SK-N-SH treated with all-trans-retinoic acid at 6 μM for 48 hours (cell line): ENCODE results near the gene MICOS13.

Source experiments
- CSDC2 ChIP-seq: fragments of 250-450 bp; sonication (Bioruptor Pico); IDR thresholded peaks from 2 replicates; pipeline ENCODE4 v1.5.0; 2020; ENCODE audit warnings: mild to moderate bottlenecking, moderate library complexity
- ESRRG ChIP-seq: fragments of 250-450 bp; sonication (Bioruptor Pico); IDR thresholded peaks from 2 replicates; pipeline ENCODE4 v1.6.1; 2021; ENCODE audit warnings: mild to moderate bottlenecking
- OSR1 ChIP-seq: fragments of 250-450 bp; sonication (Bioruptor Pico); IDR thresholded peaks from 2 replicates; pipeline ENCODE4 v1.8.0; 2022; ENCODE audit warnings: moderate library complexity, mild to moderate bottlenecking, inconsistent platforms
- PPARA ChIP-seq: fragments of 250-450 bp; sonication (Bioruptor Pico); IDR thresholded peaks from 2 replicates; pipeline ENCODE4 v1.5.0; 2020; ENCODE audit warnings: mild to moderate bottlenecking, borderline replicate concordance
- RARB ChIP-seq: fragments of 250-450 bp; sonication (Bioruptor Pico); IDR thresholded peaks from 2 replicates; pipeline ENCODE4 v1.8.0; 2021; ENCODE audit warnings: mild to moderate bottlenecking, moderate library complexity
- TCF4 ChIP-seq: fragments of 250-450 bp; sonication (Bioruptor Pico); IDR thresholded peaks from 2 replicates; pipeline ENCODE4 v1.8.0; 2021; ENCODE audit warnings: mild to moderate bottlenecking, moderate library complexity, borderline replicate concordance
- TOX ChIP-seq: fragments of 250-450 bp; sonication (Bioruptor Pico); IDR thresholded peaks from 2 replicates; pipeline ENCODE4 v1.8.0; 2021; ENCODE audit warnings: mild to moderate bottlenecking, moderate library complexity, borderline replicate concordance
- TSHZ2 ChIP-seq: fragments of 250-450 bp; sonication (Bioruptor Pico); IDR thresholded peaks from 2 replicates; pipeline ENCODE4 v1.5.0; 2020; ENCODE audit warnings: mild to moderate bottlenecking, moderate library complexity
- ZC3H10 ChIP-seq: fragments of 250-450 bp; sonication (Bioruptor Pico); IDR thresholded peaks from 2 replicates; pipeline ENCODE4 v1.5.1; 2021; ENCODE audit warnings: mild to moderate bottlenecking, moderate library complexity
- ZFP3 ChIP-seq: fragments of 250-450 bp; sonication (Bioruptor Pico); IDR thresholded peaks from 2 replicates; pipeline ENCODE4 v1.5.0; 2020; ENCODE audit warnings: mild to moderate bottlenecking, moderate library complexity
- ZFP30 ChIP-seq: fragments of 450-650 bp; formaldehyde crosslinking; IDR thresholded peaks from 2 replicates; pipeline ENCODE4 v1.5.0; 2022; ENCODE audit warnings: mild to moderate bottlenecking, moderate library complexity
- TF ChIP-seq, protein P1 (sequence below): fragments of 250-450 bp; sonication (Bioruptor Pico); IDR thresholded peaks from 2 replicates; pipeline ENCODE4 v1.8.0; 2020; ENCODE audit warnings: mild to moderate bottlenecking, moderate library complexity, borderline replicate concordance
- TF ChIP-seq, protein P2 (sequence below): fragments of 250-450 bp; sonication (Bioruptor Pico); IDR thresholded peaks from 2 replicates; pipeline ENCODE4 v1.8.0; 2021; ENCODE audit warnings: low read depth, mild to moderate bottlenecking, moderate library complexity, borderline replicate concordance

GRCh38 chr19:5693195-5694166 lies 13.2 kb upstream of the MICOS13 start:
- TF ChIP-seq ZFP3 (CRISPR knock-in tag) (no peak), OSR1 (CRISPR knock-in tag) (no peak), RARB (CRISPR knock-in tag) (no peak), TCF4 (CRISPR knock-in tag) (no peak), CSDC2 (CRISPR knock-in tag) (no peak), PPARA (no peak), ESRRG (CRISPR knock-in tag) (no peak), TOX (CRISPR knock-in tag) (no peak), TSHZ2 (CRISPR knock-in tag) (no peak), ZC3H10 (CRISPR knock-in tag) (no peak), ZFP30 (no peak)
- TF ChIP-seq, protein P1, sequence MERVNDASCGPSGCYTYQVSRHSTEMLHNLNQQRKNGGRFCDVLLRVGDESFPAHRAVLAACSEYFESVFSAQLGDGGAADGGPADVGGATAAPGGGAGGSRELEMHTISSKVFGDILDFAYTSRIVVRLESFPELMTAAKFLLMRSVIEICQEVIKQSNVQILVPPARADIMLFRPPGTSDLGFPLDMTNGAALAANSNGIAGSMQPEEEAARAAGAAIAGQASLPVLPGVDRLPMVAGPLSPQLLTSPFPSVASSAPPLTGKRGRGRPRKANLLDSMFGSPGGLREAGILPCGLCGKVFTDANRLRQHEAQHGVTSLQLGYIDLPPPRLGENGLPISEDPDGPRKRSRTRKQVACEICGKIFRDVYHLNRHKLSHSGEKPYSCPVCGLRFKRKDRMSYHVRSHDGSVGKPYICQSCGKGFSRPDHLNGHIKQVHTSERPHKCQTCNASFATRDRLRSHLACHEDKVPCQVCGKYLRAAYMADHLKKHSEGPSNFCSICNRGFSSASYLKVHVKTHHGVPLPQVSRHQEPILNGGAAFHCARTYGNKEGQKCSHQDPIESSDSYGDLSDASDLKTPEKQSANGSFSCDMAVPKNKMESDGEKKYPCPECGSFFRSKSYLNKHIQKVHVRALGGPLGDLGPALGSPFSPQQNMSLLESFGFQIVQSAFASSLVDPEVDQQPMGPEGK (CRISPR knock-in tag): no peak
- TF ChIP-seq, protein P2, sequence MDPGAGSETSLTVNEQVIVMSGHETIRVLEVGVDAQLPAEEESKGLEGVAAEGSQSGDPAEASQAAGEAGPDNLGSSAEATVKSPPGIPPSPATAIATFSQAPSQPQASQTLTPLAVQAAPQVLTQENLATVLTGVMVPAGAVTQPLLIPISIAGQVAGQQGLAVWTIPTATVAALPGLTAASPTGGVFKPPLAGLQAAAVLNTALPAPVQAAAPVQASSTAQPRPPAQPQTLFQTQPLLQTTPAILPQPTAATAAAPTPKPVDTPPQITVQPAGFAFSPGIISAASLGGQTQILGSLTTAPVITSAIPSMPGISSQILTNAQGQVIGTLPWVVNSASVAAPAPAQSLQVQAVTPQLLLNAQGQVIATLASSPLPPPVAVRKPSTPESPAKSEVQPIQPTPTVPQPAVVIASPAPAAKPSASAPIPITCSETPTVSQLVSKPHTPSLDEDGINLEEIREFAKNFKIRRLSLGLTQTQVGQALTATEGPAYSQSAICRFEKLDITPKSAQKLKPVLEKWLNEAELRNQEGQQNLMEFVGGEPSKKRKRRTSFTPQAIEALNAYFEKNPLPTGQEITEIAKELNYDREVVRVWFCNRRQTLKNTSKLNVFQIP: no peak
